Astrocyte of the hippocampus (primary cell): Measurements from ENCODE around the gene KRT40.
"Not testable (repeated sequence)": the region's sequence is repeated elsewhere in the genome, so short reads cannot be mapped to it uniquely, and the experiment has no call there.

Experiments used
- DNase-seq: peaks from one replicate; pipeline ENCODE4 v3.0.0; 2011; ENCODE audit warnings: low read depth, low spot score

KRT40 gene

GRCh38 chr17:40984226-40984625, at the start of gene KRT40:
Gene KRT40, minus strand, starts transcription at chr17:40984326. Its CDS starts 53 bp downstream, at chr17:40984273.
- no peak for DNase-seq

DNA sequence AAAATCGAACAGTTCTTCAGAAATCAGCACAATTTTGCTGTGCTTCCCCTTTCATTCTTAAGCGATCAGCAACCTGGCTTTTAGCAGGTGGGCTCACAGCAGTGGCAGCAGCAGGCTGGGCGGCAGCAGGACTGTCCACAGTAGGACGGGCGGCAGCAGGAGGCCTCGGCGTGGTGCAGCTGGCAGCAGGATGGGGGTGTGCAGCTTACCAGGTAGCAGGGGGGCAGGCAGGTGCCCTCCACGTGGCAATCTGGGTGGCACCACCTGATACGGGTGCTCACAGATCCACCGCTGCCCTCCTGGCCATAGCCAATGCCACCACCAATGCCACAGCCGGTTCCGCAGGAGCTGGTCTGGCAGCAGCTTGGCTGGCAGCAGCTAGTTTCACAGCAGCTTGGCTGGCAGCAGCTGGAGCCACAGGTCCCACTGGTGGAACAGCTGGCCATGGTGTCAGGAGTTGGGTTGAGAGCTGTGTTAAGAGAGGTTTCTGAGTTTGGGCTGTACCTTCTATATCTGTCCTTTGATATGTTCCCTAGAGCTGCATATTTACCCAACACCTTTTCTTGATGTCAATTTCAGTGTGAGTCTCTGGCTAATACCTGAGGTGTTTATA, 45.6 kb upstream of the KRT40 start, which contains the start of gene KRTAP1-4:
Gene KRTAP1-4, minus strand, starts transcription at position 563 of the 613 bp plus-strand sequence. Its CDS starts 117 bp downstream, at position 446.
- DNase-seq = no peak

- DNase-seq = peak; percentile 22
Measured at GRCh38 chr17:41026715-41027471, 42.8 kb upstream of the KRT40 start, which contains the start of gene KRTAP1-5. Gene KRTAP1-5, minus strand, starts transcription at chr17:41027208. Its CDS starts 53 bp downstream, at chr17:41027155.

DNA sequence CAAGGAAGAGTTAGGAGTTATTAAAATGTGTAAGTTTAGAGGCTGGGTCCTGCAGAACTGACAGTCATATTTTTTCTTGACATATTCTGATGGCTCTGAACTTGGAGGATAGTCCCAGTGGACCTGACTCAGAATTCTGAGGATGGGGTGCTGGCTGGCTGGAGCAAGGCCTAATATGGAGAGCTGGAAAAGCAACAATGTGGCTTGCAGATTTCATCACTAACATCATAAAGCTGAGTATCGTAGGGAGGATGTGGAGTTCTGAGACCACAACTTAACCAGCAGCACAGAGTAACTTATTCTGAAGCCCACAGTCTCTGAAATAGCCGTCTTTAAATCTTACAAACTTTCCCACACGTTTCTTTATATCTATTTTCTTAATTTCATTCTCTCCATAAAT, 40.6 kb upstream of the KRT40 start:
- no peak for DNase-seq

GRCh38 chr17:41020336-41020735, 36.2 kb upstream of the KRT40 start:
- DNase-seq = no peak

DNA sequence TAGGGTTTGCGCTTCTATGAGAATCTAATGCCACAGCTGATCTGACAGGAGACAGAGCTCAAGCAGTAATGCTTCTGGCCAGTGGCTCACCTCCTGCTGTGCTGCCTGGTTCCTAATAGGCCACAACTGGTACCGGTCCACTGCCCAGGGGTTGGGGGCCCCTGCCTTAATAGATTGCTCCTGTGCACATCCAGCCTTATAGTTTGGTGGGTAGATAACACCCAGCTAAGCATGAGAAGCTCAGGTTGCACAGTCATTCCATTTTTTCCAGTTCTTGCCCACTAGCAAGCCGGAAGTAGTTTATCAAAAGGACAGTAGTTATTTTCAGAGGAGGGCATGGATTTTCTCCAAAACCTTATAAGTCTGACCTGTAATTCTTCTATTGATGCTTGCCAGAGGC, 35.3 kb upstream of the KRT40 start:
- DNase-seq = no peak

- DNase-seq = no peak
Measured at GRCh38 chr17:41018541-41018940, 34.4 kb upstream of the KRT40 start.

- DNase-seq = no peak
Measured at GRCh38 chr17:41016578-41017215, 32.6 kb upstream of the KRT40 start.

GRCh38 chr17:41015454-41015853, 31.3 kb upstream of the KRT40 start:
- no peak for DNase-seq

- DNase-seq = peak; percentile 6
Measured at GRCh38 chr17:41013606-41014005, 29.5 kb upstream of the KRT40 start.

DNA sequence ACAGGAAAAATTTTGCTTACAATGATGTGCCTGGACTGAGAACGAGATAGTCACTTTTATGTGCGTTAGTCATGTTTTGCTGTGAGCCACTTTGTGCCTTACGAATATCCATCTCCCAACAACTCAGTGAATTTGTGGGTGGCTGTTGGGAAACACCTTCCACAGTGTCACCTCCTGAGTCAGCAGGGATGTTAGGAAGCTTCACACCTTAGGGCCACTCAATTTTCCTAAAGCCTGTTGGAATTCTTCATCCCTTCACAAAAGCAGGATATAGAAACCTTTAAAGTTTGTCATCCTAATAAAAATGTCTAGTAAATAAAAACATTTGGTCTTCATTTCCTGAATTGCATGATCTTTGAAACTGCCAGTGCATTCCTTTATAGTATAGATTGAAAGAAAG, 29.1 kb upstream of the KRT40 start:
- DNase-seq = no peak

- no peak for DNase-seq
Measured at GRCh38 chr17:41012326-41013120, 28.4 kb upstream of the KRT40 start.

GRCh38 chr17:41010441-41010840, 26.3 kb upstream of the KRT40 start:
- no peak for DNase-seq

- DNase-seq = no peak
Measured at GRCh38 chr17:41009936-41010335, 25.8 kb upstream of the KRT40 start.

GRCh38 chr17:41009301-41009760, 25.2 kb upstream of the KRT40 start:
- peak; percentile 24 for DNase-seq

DNA sequence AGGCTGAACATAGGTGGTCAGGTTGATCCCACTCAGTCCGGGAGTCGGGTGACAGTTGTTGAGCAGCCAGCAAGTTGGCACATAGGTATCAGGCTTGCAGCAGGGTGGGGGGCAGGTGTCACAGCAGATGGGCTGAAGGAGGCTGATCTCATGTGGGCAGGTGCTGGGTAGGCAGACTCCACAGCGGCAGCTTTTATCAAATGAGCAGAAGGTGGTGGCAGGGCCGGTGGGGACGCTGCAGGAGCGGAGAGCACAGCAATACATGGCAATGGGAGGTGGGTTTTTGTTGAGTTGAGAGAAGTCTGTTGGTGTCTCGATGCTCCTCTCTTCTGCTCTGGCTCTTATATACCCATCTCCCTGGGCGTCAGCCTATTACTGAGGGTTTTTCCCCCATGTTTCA, 24.7 kb upstream of the KRT40 start, which contains the start of gene KRTAP3-1:
Gene KRTAP3-1, minus strand, starts transcription at position 318 of the 400 bp plus-strand sequence. Its CDS starts 54 bp downstream, at position 264.
- no peak for DNase-seq

GRCh38 chr17:41004397-41004796, 20.3 kb upstream of the KRT40 start:
- no peak for DNase-seq

- no peak for DNase-seq
Measured at GRCh38 chr17:41003926-41004325, 19.8 kb upstream of the KRT40 start.

DNA sequence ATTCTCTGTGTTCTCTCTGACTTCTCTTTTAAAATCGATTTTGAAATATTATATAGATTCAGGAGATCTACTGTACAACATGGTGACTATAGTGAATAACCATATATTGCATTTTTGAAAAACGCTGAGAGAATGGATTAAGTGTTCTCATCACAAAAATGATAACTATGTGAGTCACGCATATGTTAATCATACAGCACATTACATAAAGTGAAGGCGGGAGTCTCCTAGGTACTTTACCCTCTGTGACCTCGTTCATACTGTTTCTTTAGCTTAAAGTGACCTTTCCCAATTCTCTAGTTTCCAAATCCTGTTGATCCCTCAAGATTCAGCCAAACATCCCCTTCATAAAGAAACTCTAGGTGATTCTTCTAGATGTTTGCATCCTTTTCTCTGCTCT, 18.7 kb upstream of the KRT40 start:
- no peak for DNase-seq

GRCh38 chr17:41001795-41002194, 17.7 kb upstream of the KRT40 start:
- no peak for DNase-seq

DNA sequence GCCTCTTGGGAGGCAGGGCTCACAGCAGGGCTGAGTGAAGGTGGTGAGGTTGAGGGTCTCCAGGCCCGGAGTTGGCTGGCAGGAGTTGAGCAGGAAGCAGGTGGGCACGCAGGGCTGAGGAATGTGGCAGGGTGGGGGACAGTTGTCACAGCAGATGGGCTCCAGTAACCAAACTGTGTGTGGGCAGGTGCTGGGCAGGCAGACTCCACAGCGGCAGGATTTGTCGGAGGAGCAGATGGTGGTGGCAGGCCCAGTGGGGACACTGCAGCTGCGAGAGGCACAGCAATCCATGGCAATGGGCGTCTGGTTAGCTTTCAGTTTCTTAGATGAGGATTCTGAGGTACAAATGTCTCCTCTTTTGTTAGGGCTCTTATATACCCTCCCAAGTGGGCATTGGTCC, 15.4 kb upstream of the KRT40 start, which contains the start of gene KRTAP3-2:
Gene KRTAP3-2, minus strand, starts transcription at position 344 of the 400 bp plus-strand sequence. Its CDS starts 53 bp downstream, at position 291.
- DNase-seq = not testable (repeated sequence)
